Amniotic stem cell (primary cell): ENCODE measurements around the gene TMEM45A.

Experiments used
- DNase-seq: peaks from one replicate; lab custom pipeline; 2025; lab: John Stamatoyannopoulos, UW

The TMEM45A gene

DNA sequence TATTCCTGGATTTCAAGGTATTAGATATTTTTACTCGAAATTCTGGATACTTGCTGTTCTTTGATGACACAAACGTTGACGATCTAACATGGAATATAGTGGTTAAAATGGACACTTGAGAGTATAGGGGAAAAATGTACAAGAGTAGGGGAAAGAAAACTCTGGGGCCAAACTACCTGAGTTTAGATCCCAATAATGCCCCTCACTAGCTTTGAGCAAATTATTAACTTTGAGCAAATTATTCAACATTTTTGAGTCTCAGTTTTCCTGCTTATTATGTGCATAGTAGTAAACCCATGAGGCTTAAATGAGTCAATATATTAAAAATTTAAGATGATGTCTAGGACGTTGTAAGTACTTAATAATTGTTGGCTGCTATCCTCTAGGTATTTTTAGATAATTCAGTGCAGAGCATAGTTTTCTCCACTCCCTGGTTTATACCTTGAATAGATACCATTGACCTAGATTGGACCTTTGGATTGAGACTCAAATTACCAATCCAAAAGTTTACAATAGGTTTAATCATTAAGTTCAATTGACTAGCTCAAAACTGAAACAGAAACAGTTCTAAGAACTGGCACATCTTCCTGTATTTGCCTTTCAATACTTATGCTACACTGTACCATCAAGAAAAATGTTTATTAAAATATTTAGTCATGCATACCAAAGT, 121.4 kb downstream of the TMEM45A start:
- DNase-seq, result no peak

DNA sequence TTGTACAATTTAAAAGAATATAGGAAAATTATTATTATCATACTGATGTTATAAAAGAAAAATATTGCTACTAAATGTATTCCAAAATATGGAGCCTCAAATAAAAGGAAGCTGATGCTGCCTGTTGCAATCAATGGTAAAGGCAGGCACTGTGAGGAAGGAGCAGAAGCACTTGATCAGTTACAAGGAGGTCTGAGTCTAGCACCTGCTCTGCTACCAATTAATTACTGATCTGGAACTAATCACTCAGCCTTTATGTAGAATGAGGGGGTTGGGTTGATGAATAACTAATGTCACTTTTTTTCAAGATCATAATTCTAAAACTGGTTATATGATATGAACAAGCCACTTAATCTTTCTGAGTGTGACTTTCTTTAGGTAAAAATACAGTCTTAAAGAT, 122.5 kb downstream of the TMEM45A start:
- no peak for DNase-seq

DNA sequence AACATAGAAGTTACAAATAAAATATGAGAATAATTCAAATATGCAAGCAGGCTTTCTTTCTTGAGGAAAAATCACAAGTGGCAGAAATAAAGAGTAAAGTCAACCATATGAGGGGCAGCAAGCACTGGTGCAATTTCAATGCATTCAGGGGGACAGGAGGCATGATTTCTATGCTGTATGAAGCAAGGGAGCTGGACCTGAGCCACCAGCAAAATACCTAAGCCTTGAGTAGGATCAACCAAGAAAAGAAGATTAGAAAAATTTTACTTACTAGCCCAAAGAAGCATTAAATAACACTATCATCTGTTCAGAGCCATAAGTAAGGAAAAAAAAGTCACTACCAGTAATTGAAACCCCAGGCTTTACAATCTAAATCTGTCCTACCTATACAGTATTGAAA, 123.3 kb downstream of the TMEM45A start:
- no peak for DNase-seq

DNA sequence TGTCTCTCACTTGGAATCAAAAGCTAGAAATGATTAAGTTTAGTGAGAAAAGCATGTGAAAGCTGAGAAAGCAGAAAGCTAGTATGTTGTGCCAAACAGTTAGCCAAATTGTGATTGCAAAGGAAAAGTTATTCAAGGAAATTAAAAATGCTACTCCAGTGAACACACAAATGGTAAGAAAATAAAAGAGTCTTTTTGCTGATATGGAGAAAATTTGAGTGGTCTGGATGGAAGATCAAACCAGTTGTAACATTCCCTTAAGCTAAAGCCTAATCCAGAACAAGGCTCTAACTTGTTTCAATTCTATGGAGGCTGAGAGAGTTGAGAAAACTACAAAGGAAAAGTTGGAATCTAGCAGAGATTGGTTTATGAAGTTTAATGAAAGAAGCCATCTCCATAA, 128.8 kb downstream of the TMEM45A start:
- DNase-seq, result no peak
